ENCODE results near the gene KAZN.
A peak's percentile ranks its signal among the peaks of the same experiment; 100 is the strongest.

KAZN gene

DNA sequence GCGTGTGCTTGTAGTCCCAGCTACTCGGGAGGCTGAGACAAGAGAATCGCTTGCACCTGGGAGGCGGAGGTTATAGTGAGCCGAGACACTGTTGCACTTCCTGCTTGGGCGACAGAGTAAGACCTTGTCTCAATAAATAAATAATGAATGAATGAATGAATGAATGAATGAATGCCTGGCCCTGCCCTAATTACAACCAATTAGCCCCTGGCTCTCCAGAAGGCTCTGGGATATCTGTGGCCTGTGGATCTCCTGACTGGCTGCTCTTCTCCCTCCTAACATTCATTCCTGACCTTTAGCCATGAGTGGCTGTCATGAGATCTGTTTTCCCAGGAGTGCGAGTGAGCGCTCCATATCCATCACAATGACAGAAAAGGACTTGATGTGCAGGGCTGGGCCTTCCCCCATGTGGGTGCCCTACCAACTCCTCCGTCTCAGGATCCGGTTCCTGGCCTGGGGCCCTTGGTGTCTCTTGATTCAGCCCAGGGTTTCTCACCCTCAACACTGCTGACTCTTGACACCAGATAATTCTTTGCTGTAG, 311.5 kb downstream of the KAZN start:
- no peak overlapping the region for H3K4me3 ChIP-seq (ENCODE audit: low read depth, low read length)
- DNase-seq (ENCODE audit: low read depth), result no peak
- TF ChIP-seq, protein P1, sequence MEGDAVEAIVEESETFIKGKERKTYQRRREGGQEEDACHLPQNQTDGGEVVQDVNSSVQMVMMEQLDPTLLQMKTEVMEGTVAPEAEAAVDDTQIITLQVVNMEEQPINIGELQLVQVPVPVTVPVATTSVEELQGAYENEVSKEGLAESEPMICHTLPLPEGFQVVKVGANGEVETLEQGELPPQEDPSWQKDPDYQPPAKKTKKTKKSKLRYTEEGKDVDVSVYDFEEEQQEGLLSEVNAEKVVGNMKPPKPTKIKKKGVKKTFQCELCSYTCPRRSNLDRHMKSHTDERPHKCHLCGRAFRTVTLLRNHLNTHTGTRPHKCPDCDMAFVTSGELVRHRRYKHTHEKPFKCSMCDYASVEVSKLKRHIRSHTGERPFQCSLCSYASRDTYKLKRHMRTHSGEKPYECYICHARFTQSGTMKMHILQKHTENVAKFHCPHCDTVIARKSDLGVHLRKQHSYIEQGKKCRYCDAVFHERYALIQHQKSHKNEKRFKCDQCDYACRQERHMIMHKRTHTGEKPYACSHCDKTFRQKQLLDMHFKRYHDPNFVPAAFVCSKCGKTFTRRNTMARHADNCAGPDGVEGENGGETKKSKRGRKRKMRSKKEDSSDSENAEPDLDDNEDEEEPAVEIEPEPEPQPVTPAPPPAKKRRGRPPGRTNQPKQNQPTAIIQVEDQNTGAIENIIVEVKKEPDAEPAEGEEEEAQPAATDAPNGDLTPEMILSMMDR (conservative IDR thresholded peaks at IDR 0.05; ENCODE audit: low read depth, low read length), result no peak

DNA sequence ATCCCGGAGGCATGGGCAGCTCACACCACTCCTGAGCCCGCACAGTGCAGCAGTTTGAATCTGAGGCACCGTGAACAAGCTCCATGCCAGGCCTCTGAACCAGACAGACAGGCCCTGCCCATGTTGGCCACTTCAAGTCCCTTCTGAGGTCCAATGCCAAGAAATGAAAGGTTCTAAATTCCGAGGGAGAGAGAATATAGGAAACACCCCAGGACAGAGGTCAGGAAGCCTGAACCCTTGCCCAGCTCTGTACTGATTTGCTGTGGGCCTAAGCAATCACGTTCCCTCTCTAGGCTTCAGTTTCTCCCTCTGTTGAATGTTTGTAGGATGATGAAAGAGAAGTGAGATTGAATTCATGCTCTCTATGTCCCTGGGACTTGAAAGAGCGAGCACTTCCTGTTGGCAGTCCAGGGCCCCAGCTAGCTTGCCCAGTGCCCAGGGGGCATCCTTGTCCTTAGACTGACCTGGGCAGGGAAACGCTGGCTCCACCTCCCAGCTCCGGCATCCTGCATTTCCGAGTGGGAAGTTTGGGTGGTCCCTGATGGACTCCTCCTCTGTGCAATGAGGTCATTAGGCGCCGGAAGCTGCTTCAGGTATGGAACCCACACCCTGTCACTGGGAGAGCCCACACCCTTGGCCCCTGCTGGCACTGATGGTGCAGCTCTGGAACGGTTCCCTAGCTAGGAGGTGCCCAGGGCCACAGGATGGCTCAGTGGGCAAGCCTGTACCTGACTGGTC, 312.7 kb downstream of the KAZN start:
- TF ChIP-seq, protein P1 (conservative IDR thresholded peaks at IDR 0.05; ENCODE audit: low read depth, low read length), result no peak
- H3K4me3 ChIP-seq (ENCODE audit: low read depth, low read length), result no peak overlapping the region
- peak; percentile 40 for DNase-seq (ENCODE audit: low read depth)

DNA sequence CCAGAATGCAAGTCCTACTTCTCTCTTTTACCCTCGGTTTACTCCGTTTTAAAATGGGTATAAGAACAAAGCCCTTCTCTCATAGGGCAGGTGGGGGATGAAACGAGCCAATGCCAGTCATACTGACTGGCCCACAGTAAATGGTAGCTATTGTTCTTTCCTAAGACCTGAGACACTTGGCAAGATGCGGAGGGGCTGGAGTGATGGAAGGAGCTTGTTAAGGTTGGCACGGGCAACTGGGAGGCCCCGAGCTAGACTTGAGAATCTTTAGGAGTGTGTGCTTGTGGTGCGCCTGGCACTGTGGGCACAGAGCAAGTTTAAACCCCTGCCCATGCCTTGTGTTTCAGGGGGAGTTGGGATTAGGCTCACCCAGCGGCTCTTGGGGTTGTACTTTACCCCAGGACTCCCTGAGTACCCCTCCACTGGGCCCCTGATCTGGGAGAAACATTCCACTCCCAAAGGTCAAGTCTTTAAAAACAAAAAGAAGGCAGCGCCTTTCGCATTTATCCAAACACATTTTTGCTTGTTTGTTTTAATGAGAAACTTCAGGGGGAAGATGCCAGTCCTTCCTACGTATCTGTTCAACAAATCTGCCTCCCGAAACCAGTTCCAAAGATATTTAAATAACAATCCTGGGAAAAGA, 314.5 kb downstream of the KAZN start:
- no peak overlapping the region for H3K4me3 ChIP-seq (ENCODE audit: low read depth, low read length)
- no peak for DNase-seq (ENCODE audit: low read depth)
- TF ChIP-seq, protein P1 (conservative IDR thresholded peaks at IDR 0.05; ENCODE audit: low read depth, low read length), result no peak

DNA sequence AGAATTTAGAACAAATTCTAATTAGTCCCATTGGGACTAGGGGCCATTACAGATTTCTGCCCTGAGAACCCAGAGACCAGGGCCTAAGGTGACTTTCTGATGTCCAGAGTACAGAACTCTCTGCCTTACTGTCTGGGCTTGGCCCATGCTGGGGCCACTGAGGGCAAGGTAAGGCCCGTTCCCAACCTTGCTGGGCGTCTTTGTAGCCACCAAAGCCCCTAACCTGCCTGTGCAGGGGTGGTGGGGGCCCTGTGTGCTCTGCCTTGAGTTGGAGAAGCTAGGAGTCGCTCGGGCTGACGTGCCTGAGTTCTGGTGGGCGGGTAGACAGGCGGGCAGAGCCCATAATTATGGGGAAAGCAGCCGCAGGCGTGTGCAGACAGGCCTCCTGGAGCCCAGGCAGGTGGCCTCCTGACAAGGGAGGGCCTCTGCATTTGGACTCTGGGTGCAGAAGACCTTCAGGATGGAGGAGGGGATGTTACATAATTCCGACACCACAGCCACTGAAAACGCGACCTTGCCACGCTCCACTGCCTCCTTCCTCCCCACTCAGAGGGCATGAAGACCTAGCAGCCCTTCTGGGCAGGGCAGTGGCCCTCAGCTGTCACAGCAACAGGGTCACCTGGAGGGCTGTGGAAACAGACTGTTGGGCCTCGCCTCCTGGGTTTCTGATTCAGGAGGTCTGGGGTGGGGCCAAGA, 315.1 kb downstream of the KAZN start:
- TF ChIP-seq, protein P1 (conservative IDR thresholded peaks at IDR 0.05; ENCODE audit: low read depth, low read length), result no peak
- DNase-seq (ENCODE audit: low read depth), result no peak
- H3K4me3 ChIP-seq (ENCODE audit: low read depth, low read length), result no peak overlapping the region

DNA sequence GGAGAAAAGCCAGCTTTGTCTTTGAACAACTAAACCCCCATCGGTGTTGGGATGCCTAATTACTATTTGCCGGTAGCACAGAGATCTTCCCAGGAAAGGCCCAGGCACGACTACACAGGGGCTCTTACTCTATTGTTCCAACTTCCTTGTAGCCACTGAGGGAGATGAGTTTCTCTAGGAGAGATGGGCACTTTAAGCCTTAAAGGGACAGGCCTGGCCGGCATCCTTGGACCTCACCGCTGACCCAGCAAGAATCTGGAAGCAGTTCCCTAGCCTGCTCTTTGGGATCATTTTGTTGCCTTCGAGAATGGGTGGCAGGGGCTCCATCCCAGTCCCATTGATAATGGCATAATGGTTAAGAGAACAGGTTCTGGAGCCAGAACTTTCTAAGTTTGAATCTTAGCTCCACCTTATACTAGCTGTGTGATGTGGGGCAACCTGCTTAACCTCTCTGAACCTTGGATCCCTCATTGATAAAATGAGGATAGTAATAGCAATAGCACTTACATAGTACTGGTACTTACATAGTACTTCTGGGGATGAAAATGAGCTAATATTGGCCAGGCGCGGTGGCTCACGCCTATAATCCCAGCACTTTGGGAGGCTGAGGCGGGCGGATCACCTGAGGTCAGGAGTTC, 316.0 kb downstream of the KAZN start:
- no peak for DNase-seq (ENCODE audit: low read depth)
- TF ChIP-seq, protein P1 (conservative IDR thresholded peaks at IDR 0.05; ENCODE audit: low read depth, low read length), result no peak
- no peak overlapping the region for H3K4me3 ChIP-seq (ENCODE audit: low read depth, low read length)

DNA sequence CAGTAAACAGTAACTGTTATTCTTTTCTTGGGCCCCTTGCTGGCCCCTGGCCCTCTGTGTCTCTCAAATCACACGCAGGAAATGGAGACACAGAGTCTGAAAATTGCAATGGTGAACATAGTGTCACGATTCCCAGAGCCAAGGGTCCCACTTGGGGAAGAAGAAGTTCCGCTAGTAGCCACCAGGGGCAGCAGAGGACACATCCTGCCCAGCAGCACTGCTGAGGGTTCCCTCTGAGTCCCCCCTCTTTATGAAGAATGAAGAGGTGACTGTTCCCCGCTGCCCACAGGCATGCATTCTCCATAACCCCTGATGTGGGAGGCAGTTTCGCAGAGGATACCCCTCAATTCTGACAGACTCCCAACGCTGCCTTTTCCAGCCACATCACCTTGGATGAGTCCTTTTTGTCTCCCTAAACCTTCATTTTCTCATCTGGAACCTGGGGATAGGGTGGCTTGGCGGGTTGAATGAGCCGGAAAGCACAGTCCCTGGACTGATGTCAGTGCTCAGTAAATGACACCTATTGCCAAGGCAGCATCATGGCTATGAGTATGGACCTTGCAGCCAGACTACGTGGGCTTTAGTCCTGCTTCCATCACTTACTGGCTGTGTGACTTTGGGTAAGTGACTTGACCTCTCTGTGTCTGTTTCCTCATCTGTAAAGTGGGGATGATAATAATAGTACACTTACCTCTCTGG, 317.0 kb downstream of the KAZN start:
- peak; percentile 50 for DNase-seq (ENCODE audit: low read depth)
- no peak overlapping the region for H3K4me3 ChIP-seq (ENCODE audit: low read depth, low read length)
- TF ChIP-seq, protein P1 (conservative IDR thresholded peaks at IDR 0.05; ENCODE audit: low read depth, low read length), result peak; percentile 96

All from choroid plexus epithelial cell (primary cell).